GM23248 (cell line): Measurements from ENCODE around the gene ABCC4. TPM values are rescaled to one million over a fixed set of nuclear protein-coding genes. Genes with fewer than 3 reads are reported as not detected.

ENCODE experiments used
- DNase-seq: peaks from one replicate; pipeline ENCODE4 v3.0.0-alpha.2; 2015
- H2AFZ ChIP-seq: fragments of 200-600 bp; sonication (generic); 2 replicates; pipeline ENCODE4 v1.6.1; 2016; ENCODE audit warnings: antibody characterized with exemption
- H3F3A ChIP-seq: fragments of 200-600 bp; sonication (generic); 2 replicates; pipeline ENCODE4 v1.6.1; 2016; ENCODE audit warnings: mild to moderate bottlenecking, antibody characterized with exemption, mixed run types; ENCODE audit not compliant: insufficient read depth
- H3K27ac ChIP-seq: fragments of 200-600 bp; sonication (generic); 2 replicates; pipeline ENCODE4 v1.5.1; 2016; ENCODE audit warnings: mild to moderate bottlenecking
- H3K27me3 ChIP-seq: fragments of 200-600 bp; sonication (generic); replicated peaks from 2 replicates; pipeline ENCODE4 v1.6.1; 2016; ENCODE audit warnings: mild to moderate bottlenecking; ENCODE audit not compliant: insufficient read depth
- H3K36me3 ChIP-seq: fragments of 200-600 bp; sonication (generic); 2 replicates; pipeline ENCODE4 v1.6.1; 2016; ENCODE audit warnings: low read depth, mild to moderate bottlenecking
- H3K4me1 ChIP-seq: fragments of 200-600 bp; sonication (generic); 2 replicates; pipeline ENCODE4 v1.6.1; 2016; ENCODE audit warnings: mild to moderate bottlenecking; ENCODE audit not compliant: insufficient read depth
- H3K4me2 ChIP-seq: fragments of 200-600 bp; sonication (generic); one replicate; pipeline ENCODE4 v1.6.1; 2016; ENCODE audit warnings: mild to moderate bottlenecking; ENCODE audit not compliant: unreplicated experiment
- H3K4me3 ChIP-seq: fragments of 200-600 bp; sonication (generic); 2 replicates; pipeline ENCODE4 v1.5.1; 2016; ENCODE audit warnings: mild to moderate bottlenecking
- H3K79me2 ChIP-seq: fragments of 200-600 bp; sonication (generic); 2 replicates; pipeline ENCODE4 v1.6.1; 2016; ENCODE audit warnings: mild to moderate bottlenecking; ENCODE audit not compliant: insufficient read depth
- H3K9ac ChIP-seq: fragments of 200-600 bp; sonication (generic); 2 replicates; pipeline ENCODE4 v1.6.1; 2016; ENCODE audit warnings: mild to moderate bottlenecking
- H3K9me2 ChIP-seq: fragments of 200-600 bp; sonication (generic); 2 replicates; pipeline ENCODE4 v1.6.1; 2016; ENCODE audit warnings: mixed run types, mild to moderate bottlenecking, moderate library complexity; ENCODE audit not compliant: insufficient read depth
- H3K9me3 ChIP-seq: fragments of 200-600 bp; sonication (generic); one replicate; pipeline ENCODE4 v1.6.1; 2017; ENCODE audit warnings: low read depth
- H4K20me1 ChIP-seq: fragments of 200-600 bp; sonication (generic); 2 replicates; pipeline ENCODE4 v1.6.0; 2016; ENCODE audit not compliant: insufficient read depth
- EZH2 ChIP-seq: fragments of 200-600 bp; sonication (generic); IDR thresholded peaks from 2 replicates; pipeline ENCODE4 v1.6.1; 2018; ENCODE audit warnings: antibody characterized with exemption, mild to moderate bottlenecking; ENCODE audit not compliant: insufficient read depth, poor library complexity, severe bottlenecking
- EZH2phosphoT487 ChIP-seq: fragments of 200-600 bp; sonication (generic); IDR thresholded peaks from 2 replicates; pipeline ENCODE4 v1.6.1; 2018; ENCODE audit warnings: antibody characterized with exemption, moderate library complexity, mild to moderate bottlenecking, low read depth; ENCODE audit not compliant: insufficient read depth
- WGBS, 2 experiments: methylation state at CpG; one replicate each; pipeline ENCODE4 v1.1.6; 2015 to 2017; ENCODE audit warnings: low lambda C conversion rate in 2 of 2, low coverage in 1 of 2; ENCODE audit errors: missing lambda C conversion rate in 2 of 2; 5-methylcytosine and 5-hydroxymethylcytosine counted together
- in situ Hi-C: fragments of 300-500 bp; cut with MboI; formaldehyde crosslinking; loops from 2 replicates; pipeline ENCODE4 v1.15.0; 2020
- polyA plus RNA-seq: library from polyadenylated mRNA; unstranded; fragments of >200 nt; fragmentation: Nextera tagmentation; extraction: Ambion mirVana; gene quantifications from 2 replicates; pipeline ENCODE4 v1.2.1, GENCODE V29; 2016
- total RNA-seq: library from RNA; depleted of rRNA; stranded (reverse); fragments of >200 nt; shearing (Covaris generic); gene quantifications from 2 replicates; pipeline ENCODE4 v1.2.3, GENCODE V29; 2014

ABCC4 gene
- total and polyA plus RNA-seq, 2 experiments from 2014 or later, result 3.9 to 11.2 TPM

- no peaks in the 10 kb centered on the region for H3K79me2 ChIP-seq
- no peaks in the 10 kb centered on the region for H3K9me3 ChIP-seq
- H3K4me2 ChIP-seq, result no peak overlapping the region
- no peak for DNase-seq
- no peaks in the 10 kb centered on the region for H3K4me1 ChIP-seq
- in situ Hi-C loops, result no loop called here
- no peak overlapping the region for H3K9ac ChIP-seq
- TF ChIP-seq EZH2, result no peak
- TF ChIP-seq EZH2phosphoT487, result no peak
- H2AFZ ChIP-seq, result no peak overlapping the region
- no peaks in the 10 kb centered on the region for H4K20me1 ChIP-seq
- no peaks in the 10 kb centered on the region for H3K36me3 ChIP-seq
- H3K27ac ChIP-seq, result no peak overlapping the region
- no peaks in the 10 kb centered on the region for H3K9me2 ChIP-seq
- no peaks in the 10 kb centered on the region for H3F3A ChIP-seq
- no peak overlapping the region for H3K4me3 ChIP-seq
- 94 to 97% methylated on average over 2 of the region's 2 CpGs for WGBS, 2 experiments
- no peaks in the 10 kb centered on the region for H3K27me3 ChIP-seq
Measured at GRCh38 chr13:95181586-95181985, 119.7 kb downstream of the ABCC4 start.

DNA sequence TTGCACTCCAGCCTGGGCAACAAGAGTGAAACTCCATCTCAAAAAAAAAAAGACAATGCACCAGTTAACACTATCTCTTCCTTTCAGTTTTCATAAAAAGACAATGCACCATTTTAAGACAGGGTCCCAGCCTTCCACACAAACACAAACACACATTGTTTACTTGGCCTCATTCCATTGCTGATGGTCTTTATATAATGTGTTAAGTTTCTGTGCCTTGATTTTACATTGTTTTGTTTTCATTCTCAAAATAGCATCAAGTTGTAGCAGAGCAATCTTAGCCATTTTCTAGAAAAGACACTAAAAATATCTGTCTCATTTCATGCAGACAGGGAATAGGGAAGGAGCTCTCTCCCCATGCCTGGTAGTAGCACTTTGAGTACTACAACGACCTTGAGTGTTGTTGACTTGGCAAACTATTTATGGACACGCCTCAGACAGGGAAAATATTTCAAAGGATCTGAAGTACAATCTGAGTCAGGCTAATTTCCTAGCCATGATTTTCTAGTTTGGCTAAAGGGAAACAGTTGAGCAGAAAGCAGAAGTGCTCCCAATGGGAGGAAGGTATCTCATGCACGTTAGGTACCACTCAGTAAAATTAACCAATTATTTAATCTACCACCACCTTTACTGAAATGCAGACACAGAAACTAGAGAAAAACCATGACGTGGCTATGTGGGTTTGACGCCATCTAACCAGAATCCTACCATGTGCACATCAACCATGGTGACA is 120.6 kb downstream of the ABCC4 start:
- H3K4me3 ChIP-seq, result no peak overlapping the region
- TF ChIP-seq EZH2 (no peak), EZH2phosphoT487 (no peak)
- H3K27me3 ChIP-seq, result no peaks in the 10 kb centered on the region
- no peaks in the 10 kb centered on the region for H3K9me3 ChIP-seq
- H3K4me2 ChIP-seq, result no peak overlapping the region
- H2AFZ ChIP-seq, result no peak overlapping the region
- no peak overlapping the region for H3K9ac ChIP-seq
- H3K36me3 ChIP-seq, result no peaks in the 10 kb centered on the region
- no peak overlapping the region for H3K27ac ChIP-seq
- DNase-seq, result no peak
- H3K9me2 ChIP-seq, result no peaks in the 10 kb centered on the region
- H3K79me2 ChIP-seq, result no peaks in the 10 kb centered on the region
- H4K20me1 ChIP-seq, result no peaks in the 10 kb centered on the region
- no peaks in the 10 kb centered on the region for H3K4me1 ChIP-seq
- in situ Hi-C loops, result no loop called here
- 65 to 67% methylated on average over 5 of the region's 5 CpGs for WGBS, 2 experiments
- H3F3A ChIP-seq, result no peaks in the 10 kb centered on the region

DNA sequence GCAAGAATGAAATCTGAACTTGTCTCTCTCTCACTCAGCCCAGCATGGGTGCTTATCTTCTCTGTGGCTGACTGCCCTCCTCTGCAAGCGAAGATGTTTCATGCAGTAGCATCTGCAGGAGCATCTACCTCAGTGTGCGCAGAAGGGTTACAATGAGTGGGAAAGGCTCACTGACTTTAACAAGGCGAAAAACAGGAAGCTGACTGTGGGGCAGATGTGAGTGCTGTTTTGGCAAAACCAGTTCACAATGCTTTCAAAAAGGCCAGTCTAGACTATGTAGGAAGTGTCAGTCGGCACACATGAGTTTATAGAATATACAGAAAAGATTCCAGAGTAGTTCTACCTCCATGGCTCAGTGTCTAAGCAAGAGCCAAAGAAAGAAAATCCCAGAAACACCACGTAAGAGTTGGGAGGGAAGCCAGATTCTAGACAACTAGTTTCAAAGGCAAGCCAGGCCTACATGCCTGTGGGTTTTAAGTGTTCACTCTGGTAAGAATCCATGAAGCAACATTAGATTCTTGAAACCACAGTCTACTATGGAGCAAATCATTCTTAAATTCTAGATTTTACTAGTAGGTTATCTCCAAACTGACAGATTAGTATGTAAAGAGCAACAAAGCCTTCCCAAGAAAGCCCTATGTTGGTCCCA is 124.5 kb downstream of the ABCC4 start:
- Histone ChIP-seq H3K27ac (no peak overlapping the region), H3K79me2 (no peaks in the 10 kb centered on the region), H2AFZ (no peak overlapping the region), H3K27me3 (no peaks in the 10 kb centered on the region), H3K36me3 (no peaks in the 10 kb centered on the region), H3K9me2 (no peaks in the 10 kb centered on the region), H3F3A (no peaks in the 10 kb centered on the region), H3K4me2 (no peak overlapping the region), H3K4me3 (no peak overlapping the region), H4K20me1 (no peaks in the 10 kb centered on the region), H3K4me1 (no peaks in the 10 kb centered on the region), H3K9me3 (no peaks in the 10 kb centered on the region), H3K9ac (no peak overlapping the region)
- DNase-seq, result no peak
- in situ Hi-C loops, result no loop called here
- TF ChIP-seq EZH2phosphoT487 (no peak), EZH2 (no peak)
- WGBS, 2 experiments, result 93% methylated on average over 5 of the region's 5 CpGs

DNA sequence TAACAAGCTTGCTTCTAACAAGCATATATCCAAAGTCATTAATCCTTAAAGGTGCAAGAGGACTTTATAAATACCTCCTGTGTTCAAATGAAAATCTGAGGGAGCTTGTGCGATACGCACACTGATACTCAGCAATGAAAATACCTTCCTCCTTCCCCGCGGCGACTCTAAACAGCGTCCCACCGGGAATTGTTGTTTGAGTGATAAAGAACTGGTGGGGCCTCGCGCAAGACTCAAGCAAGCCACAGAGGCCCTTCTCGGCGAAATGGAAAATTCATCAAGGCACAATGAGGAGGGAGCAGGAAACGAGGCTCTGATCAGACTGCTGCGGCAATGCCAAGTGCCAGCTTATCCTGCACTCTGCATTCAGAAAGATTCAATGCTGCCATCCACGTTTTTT is 126.7 kb downstream of the ABCC4 start:
- Histone ChIP-seq H3K9me3 (no peaks in the 10 kb centered on the region), H3K4me3 (no peak overlapping the region), H3K36me3 (no peaks in the 10 kb centered on the region), H3K9me2 (no peaks in the 10 kb centered on the region), H3K4me2 (no peak overlapping the region), H2AFZ (no peak overlapping the region), H3K79me2 (no peaks in the 10 kb centered on the region), H3K27me3 (no peaks in the 10 kb centered on the region), H3K9ac (no peak overlapping the region), H3F3A (no peaks in the 10 kb centered on the region), H3K27ac (no peak overlapping the region), H4K20me1 (no peaks in the 10 kb centered on the region), H3K4me1 (no peaks in the 10 kb centered on the region)
- DNase-seq, result no peak
- TF ChIP-seq EZH2phosphoT487 (no peak), EZH2 (no peak)
- 71 to 74% methylated on average over 14 of the region's 14 CpGs for WGBS, 2 experiments
- in situ Hi-C loops, result loop anchor here (25.0 kb wide), 1 partner anchor 512 kb away; no protein-coding TSS in a partner anchor
